Brain pericyte (primary cell): ENCODE data around the gene CHMP6.

ENCODE experiments used
- DNase-seq: peaks from one replicate; pipeline ENCODE4 v3.0.0-alpha.2; 2012; ENCODE audit warnings: low read depth, low spot score

The CHMP6 gene

DNA sequence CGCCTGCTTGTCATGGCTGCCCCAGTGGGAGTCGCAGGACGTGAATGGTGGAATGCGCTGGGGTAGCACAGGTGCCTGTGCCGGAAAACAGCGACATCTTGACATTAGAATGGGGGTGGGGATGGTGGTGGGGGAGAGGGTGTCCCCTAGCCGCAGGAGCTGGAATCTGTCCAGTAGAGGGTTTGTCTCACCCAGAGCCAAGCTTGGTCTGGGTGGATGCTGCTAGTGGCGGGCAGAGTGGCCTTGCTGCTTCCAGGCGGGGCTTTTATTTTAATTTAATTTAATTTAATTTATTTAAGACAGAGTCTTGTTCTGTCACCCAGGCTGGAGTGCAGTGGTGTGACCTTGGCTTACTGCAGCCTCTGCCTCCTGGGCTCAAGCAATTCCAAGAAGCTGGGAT, 51.0 kb downstream of the CHMP6 start:
- DNase-seq, result no peak

DNA sequence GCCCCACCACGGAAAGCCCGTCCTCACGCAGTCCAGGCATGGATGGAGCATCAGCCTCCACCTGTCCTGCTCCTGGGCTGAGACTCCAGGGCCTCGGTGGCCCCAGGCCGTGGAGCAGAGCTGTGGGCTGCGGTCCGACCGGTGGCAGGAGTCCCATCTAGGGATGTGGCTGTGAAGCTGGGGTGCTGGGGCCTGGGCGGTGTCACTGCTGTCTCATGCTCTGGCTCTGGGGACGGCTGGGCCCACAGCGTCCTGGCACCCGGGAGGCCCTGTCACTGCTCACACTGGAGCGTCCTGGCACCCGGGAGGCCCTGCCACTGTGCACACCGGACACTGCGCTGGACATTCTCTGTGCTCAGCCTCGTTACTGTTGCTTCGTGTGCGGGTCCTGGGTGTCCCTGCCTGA, 51.7 kb downstream of the CHMP6 start:
- no peak for DNase-seq

DNA sequence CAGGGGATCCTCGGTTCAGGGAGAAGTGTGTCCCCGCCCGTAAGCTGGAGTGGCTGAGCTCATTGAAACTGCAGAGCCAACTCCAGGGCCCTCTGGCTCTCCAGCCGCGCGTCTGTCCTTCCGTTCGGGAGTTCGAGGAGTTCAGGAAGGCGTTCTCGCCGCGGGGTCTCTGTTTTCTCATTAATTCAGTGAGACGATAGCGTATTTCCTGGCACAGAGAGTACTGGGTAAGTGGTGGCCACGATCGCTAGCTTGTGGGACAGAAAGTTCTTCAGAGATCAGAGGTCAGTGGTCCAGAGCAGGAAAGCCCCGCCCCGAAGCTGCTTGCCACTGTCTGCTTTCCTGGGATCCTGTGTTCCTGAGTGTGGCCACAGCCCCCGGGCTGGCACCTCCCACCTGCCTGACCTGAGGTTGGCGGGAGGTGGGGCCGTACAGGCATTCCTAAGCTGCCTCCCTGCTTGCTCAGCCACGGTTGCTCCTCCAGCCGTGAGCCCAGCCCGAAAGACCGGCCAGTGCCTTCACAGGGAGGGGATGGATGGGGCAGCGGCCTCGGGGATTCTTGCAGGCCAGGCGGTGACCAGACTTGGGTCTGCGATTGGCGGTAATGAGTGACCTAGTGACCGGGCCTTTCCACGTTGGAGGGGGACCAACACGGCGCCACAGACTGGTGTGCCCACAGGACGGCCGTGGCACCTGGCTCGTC, 52.2 kb downstream of the CHMP6 start:
- DNase-seq, result no peak

DNA sequence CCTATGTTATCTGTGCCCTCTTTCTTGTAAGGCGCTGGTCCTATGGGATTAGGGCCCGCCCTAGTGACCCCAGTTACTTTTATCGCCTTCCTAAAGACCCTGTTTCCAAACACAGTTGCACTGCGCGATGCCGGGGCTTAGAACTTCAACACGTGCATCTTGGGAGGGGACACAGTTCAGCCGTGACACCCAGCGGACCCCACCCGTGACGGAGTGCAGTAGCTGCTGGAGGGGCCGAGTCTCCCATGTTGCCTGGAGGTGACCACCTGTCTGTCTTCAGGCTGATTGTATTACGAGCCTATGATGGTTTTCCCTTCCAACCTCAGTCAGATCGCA, 52.8 kb downstream of the CHMP6 start:
- no peak for DNase-seq

DNA sequence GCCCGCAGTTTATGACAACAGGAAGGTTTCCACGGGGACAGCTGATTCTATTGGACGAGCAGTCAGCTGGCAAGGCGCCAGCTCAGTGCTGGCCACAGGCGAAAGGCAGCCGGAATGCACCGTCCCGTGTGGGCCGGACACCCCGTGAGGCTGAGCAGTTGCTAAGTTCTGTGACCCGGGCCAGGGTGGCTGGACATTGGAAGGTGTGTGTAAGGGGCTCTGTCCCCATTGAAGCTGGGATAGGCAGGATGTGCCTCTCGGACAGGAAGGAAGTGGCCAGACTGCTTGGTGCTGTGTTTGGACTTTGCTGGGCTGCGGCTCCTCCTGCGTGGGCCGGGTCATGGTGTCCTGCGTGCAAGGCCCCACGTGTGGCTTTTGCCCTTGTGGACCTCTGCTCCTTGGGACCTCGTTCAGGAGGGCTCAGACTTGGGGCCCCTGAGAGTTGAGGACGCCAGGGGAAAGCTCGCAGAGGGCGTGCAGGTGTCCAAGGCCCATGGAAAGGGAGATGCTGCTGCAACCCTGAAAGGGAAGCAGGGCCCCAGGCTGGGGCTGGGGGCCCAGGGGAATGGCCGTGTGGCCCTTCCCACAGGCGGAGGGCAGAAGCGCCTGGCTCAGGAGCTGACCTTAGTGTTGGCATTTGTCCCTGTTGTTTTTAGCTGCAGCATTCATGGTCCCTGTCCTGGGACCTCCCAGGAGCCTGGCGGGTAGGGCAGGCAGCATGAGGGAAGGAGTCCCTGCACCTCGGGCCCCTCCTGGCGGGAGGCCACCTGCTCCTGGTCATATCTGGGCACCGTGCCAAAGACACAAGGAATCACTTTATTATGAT, 53.3 kb downstream of the CHMP6 start:
- DNase-seq, result no peak

DNA sequence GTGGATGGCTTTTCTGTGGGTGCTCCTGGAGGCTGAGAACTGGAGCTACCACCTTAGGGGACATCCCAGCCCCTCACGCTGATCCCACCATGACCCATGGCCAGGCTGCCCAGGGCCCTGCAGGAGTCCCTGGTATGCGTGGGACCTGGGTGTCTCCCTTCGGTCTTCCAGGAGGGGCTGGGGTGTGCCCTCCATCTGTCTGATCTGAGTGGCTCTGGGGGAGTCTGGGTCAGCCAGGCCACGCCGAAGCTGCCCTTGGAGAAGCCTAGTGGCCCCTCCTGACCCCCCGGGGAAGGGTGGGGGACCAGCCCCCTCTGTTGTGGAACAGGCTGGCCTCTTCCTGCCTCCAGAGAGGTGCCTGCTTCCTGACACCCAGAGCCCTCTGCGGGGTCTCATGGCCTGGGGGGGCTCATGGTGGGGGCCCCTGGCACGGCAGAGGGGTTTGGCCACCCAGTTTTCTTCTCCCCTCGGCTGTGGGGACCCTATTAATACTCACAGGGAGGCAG, 54.0 kb downstream of the CHMP6 start:
- DNase-seq, result no peak

DNA sequence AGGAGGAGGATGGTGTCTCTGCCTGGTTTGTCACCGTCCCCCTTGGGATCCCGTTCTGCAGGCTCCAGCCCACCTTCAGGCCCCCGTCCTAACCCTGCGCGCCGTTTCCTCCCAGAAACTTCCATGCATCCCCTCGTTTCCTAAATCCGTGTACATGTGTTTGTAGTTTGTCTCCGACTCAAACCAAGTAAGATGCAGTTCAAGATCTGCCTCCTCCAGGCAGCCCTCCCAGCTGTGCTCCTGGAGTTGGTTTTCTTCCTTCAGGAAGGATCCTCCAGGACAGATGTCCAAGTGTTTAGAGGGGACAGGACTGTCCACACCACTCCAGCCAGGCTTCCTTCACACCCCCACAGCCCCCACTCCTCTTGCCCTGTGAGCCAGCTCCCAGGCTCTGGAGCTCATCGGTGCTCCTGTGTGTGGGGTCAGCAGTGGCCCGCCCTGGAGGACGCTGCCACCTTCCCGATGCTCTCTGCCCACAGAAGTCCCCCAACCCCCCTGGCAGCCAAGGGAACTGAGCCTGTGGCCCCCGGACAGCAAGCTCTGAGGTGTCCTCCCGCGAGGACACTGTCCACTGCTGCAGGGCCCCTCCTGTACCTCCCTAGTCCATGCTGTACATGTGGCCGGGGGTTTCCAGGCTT, 54.6 kb downstream of the CHMP6 start:
- DNase-seq, result no peak

DNA sequence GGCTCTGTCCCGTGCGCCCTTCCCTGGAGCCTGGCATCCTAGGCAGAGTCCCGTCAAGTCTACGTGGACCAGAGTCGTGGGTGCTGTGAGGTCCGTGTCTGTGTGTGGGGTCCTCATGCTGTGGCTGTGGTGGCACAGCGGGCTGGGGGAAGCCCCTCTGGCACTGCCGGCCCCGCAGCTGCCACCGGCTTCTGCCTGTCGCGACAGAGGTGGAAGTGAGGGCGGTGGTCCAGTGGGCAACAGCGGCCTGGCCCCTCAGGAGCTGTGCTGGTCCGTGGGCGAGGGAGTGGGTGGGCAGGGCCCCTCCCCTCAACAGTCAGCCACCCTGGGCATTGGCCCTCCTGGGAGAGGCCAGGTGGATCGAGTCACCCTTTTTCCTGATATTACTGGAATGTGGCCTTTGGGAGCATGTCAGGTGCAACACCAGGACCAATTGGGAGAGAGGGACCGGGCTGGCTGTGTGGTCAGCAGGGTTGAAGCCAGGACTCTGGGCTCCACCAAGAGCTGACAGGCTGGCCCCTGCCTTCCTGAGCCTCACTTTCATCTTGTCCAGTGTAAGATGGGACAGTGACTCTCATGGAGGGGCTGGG, 55.2 kb downstream of the CHMP6 start:
- DNase-seq, result no peak

DNA sequence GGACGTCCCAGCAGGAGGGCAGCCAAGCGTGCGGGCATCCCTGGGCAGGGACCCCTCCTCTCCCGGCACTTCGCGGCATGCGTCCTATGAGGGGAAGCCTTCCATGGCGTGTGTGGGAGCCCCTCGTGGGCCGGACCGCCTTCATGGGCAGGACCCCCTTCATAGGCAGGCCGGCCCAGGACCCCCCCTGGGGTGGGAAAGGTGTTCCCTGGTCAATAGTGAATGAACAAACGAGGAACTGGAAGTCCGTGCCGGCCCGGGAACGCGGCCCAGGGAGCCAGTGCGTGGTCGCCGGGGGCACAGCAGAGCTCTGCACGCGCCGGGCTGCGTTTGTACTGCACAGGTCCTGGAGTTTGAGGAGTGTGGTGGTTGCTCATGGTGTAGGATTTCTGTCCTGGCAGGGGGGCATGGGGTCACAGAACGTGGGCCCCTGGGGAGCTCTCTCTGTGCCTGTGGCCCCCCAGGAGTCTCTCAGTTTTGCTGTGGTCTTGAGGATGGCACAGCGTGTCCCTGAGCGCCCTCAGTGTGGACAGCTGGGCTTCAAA, 57.3 kb downstream of the CHMP6 start:
- DNase-seq, result no peak

DNA sequence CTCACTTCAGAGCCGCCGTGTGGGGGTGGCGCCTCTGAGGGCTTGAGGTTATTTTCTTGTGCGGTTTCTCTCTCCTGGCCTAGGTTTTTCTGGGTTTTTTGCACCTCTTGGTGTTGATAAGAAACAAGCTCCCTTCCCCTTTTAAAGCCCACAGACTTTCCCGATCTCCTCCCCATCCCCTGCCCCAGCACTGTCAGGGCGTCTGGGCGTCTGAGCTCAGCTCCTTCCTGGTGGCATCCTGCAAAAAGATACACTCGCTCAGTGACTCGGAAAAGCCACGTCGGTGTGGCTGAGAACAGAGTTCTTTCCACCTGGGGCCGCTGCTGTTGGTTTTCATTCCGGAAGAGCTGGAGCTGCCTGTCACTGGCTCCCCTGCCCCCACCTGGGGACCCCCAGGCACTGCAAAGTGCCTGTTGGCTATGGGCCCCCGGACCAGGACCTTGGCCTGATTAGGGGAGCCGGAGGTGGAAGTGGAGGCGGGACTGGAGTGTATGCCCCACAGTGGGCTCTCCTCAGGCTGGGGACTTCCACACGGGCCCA, 57.8 kb downstream of the CHMP6 start:
- DNase-seq, result no peak
